DLD1 (cell line): Measurements from ENCODE around the gene RAB1B.

Experiments used
- in situ Hi-C: cut with HindIII; loops from 2 replicates; pipeline ENCODE4 v1.10.0; 2017; ENCODE audit warnings: low sequenced_read_pairs

The RAB1B gene

DNA sequence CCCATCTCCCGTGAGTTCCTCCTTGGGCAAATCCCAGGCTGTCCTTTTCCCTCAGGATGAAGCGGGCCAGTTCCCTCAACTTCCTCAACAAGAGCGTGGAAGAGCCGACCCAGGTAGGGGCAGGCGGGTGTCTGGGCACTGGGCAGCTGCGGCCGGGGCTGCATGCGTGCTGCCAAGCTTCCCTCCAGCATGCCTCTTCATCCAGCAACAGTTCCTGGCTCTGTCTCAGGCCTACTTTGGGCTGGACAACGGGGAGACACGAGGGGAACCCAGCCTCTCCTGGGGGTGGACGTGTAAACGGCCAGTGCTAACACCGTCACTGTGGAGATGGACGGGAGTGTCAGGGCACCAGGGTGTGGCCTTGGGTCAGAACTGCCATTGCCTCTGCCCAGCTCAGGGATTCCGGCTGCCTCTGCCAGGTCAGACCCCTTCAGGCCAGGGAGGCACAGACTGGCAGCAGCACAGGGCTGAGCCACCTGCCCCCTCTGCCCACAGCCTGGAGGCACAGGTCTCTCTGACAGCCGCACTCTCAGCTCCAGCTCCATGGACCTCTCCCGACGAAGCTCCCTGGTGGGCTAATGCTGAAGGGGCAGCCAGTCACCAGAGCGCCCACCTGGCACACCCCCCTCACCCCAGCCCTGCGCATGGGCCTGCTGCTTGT lies 1.9 kb upstream of the RAB1B start:
- in situ Hi-C loops: no loop called here

GRCh38 chr11:66267039-66267378 lies 1.4 kb upstream of the RAB1B start:
- in situ Hi-C loops: no loop called here

DNA sequence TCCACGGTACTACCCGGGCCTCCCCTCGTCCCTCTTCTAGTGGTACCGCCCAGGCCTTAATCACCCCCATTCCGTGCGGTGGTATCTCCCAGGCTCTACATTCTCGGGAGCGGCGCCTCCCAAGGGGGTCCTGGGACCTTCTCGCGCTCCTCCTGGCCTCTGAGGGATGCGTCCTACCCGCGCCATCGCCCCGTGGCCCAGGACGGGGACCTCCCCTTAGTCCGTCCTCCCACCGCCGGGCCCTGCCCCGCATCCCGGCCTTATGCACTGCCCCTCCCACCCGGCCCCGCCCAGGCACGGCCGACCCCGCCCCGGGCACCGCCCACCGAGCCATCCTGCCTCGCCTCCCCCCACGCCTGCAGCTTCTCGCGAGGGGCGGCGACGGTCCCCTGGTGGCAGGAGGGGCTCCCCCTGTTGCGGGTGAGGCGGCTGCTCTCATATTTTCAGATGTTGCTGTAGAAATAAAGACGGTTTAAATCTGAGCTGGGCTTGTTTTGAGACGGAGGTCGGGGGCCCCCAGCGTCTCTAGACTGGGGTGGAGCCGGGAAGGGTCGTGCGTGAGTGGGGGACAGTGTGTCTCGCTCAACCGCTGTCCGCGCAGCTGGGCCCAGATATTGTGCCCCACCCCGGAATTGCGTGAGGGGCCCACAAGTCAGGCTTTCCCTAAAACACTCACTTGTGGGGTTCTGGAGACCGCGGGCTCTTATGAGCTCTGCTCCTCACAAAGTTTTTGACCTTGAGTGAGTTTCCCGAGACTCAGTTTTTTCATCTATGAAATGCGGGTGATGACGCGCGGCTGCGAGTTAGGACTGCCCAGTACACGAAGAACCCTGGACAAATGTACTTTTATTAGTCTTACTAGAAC lies 828 bp upstream of the RAB1B start:
- in situ Hi-C loops: no loop called here

DNA sequence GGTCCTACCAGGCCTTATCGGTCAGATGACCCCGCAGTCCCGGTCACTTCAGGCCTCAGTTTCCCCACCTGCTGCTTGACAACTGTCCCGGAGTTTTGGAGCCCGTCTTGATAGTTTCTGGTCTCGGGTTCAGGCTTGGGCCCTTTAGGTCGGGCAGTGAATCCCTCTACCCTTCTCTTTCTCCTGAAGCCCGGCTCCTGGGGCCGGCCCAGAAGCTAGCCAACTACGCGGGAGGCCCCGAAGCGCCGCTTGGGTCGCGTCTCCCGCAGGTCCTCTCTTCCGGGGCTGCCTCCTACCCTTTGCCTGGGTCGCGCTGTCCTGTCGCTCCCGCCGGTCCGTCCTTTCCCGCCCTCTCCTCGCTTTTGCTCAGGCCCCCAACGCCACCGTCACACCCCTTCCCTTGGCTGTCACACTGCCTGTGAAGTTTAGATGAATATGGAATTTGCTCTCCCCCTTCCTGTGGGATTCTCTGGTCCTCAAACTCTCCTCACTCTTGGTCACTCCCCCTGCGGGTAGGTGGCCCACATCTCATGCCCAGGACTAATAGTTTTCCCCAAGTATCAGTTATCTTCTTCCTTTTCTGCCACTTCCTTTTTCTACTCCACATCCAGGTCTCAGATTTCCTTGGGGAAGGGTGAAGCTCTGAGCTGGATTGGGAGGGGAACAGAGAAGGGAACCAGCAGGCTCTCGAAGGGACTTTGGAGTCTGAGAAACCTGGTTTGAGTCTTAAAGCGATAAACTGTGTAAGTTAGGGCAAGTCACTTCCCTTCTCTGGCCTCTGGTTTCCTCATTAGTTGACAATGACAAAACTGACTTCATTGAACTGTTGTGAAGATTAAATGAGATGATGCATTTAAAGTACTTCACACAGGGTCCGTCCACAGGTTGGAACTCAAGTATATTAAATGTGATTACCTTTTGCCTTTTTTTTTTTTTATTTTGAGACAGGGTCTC lies 790 bp downstream of the RAB1B start:
- in situ Hi-C loops: no loop called here

DNA sequence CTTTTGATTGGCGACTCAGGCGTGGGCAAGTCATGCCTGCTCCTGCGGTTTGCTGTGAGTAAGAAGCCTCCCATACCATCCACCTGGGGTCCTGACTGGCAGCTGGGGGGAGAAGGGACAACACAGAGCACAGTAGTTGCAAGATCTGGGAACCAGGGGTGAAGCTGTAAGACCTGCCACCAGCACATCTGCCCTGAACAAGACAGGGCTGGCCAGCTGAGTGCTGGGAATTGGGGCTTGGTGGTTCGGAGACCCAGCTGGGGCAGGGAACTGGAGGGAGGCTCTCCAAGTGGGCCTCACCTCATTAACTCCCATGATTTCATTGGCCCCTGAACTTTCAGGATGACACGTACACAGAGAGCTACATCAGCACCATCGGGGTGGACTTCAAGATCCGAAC lies 3.4 kb downstream of the RAB1B start:
- in situ Hi-C loops: loop anchor here (10.0 kb wide), 1 partner anchor 63 kb away; the partner anchor contains the start of gene RIN1

DNA sequence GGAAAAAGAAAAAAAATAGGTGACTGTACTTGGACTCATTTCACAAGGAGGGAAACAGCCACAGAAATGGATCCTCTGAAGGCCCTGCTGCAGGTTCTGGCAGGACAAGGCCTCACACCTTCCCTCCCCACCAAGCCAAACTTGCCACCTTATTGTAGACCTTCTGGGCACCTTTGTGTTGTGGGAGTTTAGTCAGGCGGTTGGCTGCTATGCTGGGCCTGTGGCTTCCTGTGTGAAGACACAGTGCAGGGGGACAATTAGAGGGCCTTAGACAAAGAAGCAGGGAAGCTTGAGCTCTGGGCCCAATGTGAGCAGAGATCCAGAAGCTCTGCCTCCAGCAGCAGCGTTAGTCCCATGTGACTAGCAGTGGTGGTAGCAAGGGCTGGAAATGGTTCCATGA lies 4.2 kb downstream of the RAB1B start:
- in situ Hi-C loops: loop anchor here (10.0 kb wide), 1 partner anchor 62 kb away; the partner anchor contains the start of gene RIN1

GRCh38 chr11:66274219-66274618 lies 5.8 kb downstream of the RAB1B start:
- in situ Hi-C loops: loop anchor here (10.0 kb wide), 1 partner anchor 61 kb away; the partner anchor contains the start of gene RIN1

GRCh38 chr11:66275396-66275795 lies 7.0 kb downstream of the RAB1B start:
- in situ Hi-C loops: loop anchor here (10.0 kb wide), 1 partner anchor 59 kb away; the partner anchor contains the start of gene RIN1

GRCh38 chr11:66275984-66276612 lies 7.7 kb downstream of the RAB1B start:
- in situ Hi-C loops: loop anchor here (10.0 kb wide), 1 partner anchor 59 kb away; the partner anchor contains the start of gene RIN1

GRCh38 chr11:66276619-66277018 lies 8.2 kb downstream of the RAB1B start:
- in situ Hi-C loops: loop anchor here (10.0 kb wide), 1 partner anchor 58 kb away; the partner anchor contains the start of gene RIN1

GRCh38 chr11:66277064-66277463 lies 8.6 kb downstream of the RAB1B start:
- in situ Hi-C loops: loop anchor here (10.0 kb wide), 1 partner anchor 58 kb away; the partner anchor contains the start of gene RIN1

- in situ Hi-C loops: loop anchor here (10.0 kb wide), 1 partner anchor 57 kb away; the partner anchor contains the start of gene RIN1
Observed at GRCh38 chr11:66277471-66278362, 9.3 kb downstream of the RAB1B start, which contains the start of gene CNIH2. Gene CNIH2 (plus strand): TSS chr11:66278175. CDS start chr11:66278457, 282 bp downstream.

DNA sequence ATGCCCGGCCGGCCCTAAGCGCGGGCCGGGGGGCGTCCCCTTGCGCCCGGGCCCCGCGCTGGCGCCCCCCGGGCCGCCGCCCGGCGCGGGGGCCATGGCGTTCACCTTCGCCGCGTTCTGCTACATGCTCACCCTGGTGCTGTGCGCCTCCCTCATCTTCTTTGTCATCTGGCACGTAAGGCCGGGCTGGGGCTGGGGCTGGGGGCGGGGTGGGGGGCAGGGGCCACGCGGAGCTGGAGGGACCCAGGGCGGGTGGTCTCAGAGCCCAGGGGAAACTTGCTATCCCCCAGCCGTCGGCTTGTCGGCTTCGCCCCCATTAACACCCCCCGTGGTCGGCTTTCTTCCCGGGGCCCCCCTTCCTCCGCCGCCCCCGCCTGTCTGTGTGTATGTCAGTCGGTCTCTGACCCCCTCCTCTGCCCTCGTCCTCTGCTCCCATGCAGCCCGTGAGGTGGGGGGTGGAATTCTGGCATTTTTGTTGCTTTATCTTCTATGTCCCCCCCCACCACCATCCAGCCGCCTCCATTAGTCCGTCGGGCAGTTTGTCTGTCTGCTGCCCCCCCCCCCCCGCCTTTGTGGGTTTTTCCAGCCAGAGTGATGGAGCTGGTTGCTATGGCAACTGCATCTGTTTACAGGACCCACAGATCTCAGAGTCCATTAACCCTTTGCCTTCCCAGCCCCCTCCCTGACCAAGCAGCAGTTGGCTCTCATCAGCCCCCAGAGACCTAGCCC lies 10.1 kb downstream of the RAB1B start:
- in situ Hi-C loops: loop anchor here (10.0 kb wide), 1 partner anchor 56 kb away; the partner anchor contains the start of gene RIN1

DNA sequence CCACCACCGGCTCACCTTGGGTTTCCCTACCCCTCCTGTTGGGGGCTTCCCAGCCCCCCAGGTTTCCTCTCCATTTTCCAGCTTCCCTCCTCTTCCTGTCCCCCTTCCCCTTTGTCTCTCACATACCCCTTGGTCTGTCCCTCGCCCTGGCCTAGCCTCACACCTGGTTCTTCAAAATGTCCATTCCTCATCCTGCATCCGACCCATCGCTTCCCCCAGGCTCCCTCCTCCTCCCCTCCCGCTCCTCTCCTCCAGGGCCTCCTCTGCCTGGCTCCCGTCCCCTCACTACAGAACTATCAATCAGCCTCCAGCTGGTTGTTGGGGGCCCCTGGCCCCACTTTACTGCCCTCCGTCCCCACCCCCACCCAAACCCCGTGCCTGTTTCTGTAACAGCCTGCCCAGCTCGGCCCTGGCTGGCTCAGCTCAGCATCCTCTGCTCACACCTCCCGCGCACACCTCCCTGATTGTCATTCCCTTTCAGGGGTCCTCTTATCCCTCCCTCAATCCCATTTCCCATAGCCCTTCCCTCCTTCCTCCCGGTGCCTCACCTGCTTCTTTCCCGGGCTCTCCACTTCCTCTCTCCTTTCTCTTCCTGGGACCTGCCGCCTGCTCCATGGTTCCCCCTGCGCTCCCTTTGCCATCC lies 10.8 kb downstream of the RAB1B start:
- in situ Hi-C loops: loop anchor here (10.0 kb wide), 1 partner anchor 56 kb away; the partner anchor contains the start of gene RIN1

GRCh38 chr11:66280428-66280827 lies 12.0 kb downstream of the RAB1B start:
- in situ Hi-C loops: no loop called here

GRCh38 chr11:66281001-66281400 lies 12.6 kb downstream of the RAB1B start:
- in situ Hi-C loops: no loop called here

DNA sequence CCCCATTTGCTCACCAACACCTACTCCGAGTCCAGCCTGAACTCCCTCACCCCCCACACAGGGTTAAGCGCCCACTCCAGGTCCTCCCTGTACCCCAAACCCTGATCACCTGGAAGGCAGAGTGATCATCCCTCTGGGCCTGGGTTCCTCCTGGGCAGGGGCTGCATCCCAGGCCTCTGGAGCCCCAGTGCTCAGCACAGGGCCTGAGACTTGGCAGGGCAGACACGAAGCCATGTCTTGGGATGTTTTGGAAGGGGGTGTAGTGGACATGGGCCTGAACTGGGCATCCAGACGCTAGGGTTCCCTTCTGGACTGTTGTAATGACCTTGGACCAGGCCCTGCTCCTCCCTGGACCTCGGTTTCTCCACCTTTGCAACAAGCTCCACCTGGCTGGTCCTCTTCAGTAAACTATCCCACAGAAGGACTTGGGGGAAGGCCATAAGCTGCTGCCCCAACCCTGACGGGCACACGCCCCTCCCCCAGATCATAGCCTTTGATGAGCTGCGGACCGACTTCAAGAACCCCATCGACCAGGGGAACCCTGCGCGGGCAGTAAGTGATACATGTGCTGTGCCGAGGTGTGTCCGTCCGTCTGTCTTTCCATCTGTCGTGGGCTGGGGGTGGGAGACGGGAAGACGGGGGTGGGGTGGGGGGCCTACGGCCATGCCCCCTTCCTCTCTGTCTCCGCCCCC lies 13.5 kb downstream of the RAB1B start:
- in situ Hi-C loops: no loop called here
